ENCODE results near the gene ASB10.

Gene ASB10

GRCh38 chr7:151198945-151199848 lies 12.1 kb upstream of the ASB10 start:
- DNase-seq (ENCODE audit: low read depth): no peak
- TF ChIP-seq, protein P1, sequence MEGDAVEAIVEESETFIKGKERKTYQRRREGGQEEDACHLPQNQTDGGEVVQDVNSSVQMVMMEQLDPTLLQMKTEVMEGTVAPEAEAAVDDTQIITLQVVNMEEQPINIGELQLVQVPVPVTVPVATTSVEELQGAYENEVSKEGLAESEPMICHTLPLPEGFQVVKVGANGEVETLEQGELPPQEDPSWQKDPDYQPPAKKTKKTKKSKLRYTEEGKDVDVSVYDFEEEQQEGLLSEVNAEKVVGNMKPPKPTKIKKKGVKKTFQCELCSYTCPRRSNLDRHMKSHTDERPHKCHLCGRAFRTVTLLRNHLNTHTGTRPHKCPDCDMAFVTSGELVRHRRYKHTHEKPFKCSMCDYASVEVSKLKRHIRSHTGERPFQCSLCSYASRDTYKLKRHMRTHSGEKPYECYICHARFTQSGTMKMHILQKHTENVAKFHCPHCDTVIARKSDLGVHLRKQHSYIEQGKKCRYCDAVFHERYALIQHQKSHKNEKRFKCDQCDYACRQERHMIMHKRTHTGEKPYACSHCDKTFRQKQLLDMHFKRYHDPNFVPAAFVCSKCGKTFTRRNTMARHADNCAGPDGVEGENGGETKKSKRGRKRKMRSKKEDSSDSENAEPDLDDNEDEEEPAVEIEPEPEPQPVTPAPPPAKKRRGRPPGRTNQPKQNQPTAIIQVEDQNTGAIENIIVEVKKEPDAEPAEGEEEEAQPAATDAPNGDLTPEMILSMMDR (IDR thresholded peaks at IDR 0.05; ENCODE audit: control insufficient read depth, insufficient read depth, low read depth, low read length, missing control alignments): no peak
- no peak overlapping the region for H3K4me3 ChIP-seq (ENCODE audit: control insufficient read depth, low read depth, low read length)

DNA sequence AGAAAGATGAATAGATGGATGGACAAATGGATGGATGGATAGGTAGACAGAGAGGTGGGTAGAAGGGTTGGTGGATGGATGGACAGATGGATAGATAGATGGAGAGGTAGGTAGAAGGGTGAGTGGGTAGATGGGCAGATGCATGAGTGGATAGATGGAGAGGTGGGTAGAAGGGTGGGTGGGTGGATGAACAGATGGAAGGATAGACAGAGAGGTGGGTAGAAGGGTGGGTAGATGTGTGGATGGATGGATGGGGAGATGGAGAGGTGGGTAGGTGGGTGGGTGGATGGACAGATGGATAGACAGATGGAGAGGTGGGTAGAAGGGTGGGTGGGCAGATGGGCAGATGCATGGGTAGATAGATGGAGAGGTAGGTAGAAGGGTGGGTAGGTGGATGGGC lies 10.9 kb upstream of the ASB10 start:
- no peak for DNase-seq (ENCODE audit: low read depth)
- H3K4me3 ChIP-seq (ENCODE audit: control insufficient read depth, low read depth, low read length): no peak overlapping the region
- TF ChIP-seq, protein P1 (IDR thresholded peaks at IDR 0.05; ENCODE audit: control insufficient read depth, insufficient read depth, low read depth, low read length, missing control alignments): no peak

DNA sequence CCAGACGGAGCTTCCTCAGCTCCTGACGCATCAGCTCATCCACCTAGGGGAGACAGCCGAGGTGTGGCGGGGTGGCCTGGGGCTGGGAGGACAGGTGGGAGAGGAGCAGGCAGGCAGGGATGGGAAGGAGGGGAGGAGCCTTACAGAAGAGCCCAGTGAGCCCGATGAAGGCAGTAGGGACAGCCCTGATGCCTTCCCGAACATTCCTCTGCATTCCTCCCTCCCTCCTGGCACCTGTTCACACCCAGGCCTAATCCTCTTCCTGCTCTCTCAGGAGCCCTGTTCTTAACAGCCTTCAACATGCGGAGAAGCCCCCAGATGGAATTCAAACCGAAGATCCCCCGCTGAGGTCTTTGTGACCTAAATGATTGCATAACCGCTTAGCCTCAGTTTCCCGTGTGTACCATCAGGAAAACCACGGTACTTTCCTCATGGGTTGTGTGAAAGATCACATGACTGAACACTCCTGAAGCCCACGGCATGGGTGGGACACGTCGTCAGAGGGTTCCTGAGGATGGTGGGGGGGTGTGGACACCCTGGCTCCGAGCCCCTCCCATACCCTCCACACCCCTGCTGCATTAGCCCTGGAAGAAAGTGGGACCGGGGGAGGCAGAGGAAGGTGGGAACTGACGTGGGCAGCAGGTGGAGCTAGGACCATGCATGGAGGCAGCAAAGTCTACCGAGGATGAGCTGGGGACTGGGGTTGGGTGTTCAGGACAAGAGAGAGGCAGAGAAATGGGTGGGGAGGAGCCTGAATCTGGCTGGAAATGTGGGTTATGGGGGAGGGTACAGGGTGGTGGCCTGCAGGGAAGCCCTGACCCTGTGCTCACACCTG lies 8.8 kb upstream of the ASB10 start:
- TF ChIP-seq, protein P1 (IDR thresholded peaks at IDR 0.05; ENCODE audit: control insufficient read depth, insufficient read depth, low read depth, low read length, missing control alignments): no peak
- H3K4me3 ChIP-seq (ENCODE audit: control insufficient read depth, low read depth, low read length): no peak overlapping the region
- no peak for DNase-seq (ENCODE audit: low read depth)

DNA sequence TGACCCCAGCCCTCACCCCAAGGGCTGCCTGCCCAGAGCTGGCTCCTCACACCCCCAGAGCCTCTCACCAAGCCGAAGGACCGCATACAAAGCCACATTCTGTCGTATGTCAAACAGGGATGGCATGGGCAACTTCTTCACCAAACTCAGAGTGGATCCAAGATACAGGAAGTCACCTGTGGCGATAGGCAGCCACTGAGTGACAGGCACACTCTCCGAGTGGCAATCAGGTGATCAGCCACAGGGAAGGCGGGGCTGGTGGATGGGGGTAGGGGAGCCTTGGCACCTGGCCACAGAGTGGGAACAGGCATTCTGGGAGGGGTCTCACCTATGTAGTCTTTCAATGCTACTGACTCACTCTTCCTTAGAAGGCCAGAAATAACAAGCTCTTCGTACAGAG lies 7.1 kb upstream of the ASB10 start:
- TF ChIP-seq, protein P1 (IDR thresholded peaks at IDR 0.05; ENCODE audit: control insufficient read depth, insufficient read depth, low read depth, low read length, missing control alignments): no peak
- H3K4me3 ChIP-seq (ENCODE audit: control insufficient read depth, low read depth, low read length): no peak overlapping the region
- no peak for DNase-seq (ENCODE audit: low read depth)

DNA sequence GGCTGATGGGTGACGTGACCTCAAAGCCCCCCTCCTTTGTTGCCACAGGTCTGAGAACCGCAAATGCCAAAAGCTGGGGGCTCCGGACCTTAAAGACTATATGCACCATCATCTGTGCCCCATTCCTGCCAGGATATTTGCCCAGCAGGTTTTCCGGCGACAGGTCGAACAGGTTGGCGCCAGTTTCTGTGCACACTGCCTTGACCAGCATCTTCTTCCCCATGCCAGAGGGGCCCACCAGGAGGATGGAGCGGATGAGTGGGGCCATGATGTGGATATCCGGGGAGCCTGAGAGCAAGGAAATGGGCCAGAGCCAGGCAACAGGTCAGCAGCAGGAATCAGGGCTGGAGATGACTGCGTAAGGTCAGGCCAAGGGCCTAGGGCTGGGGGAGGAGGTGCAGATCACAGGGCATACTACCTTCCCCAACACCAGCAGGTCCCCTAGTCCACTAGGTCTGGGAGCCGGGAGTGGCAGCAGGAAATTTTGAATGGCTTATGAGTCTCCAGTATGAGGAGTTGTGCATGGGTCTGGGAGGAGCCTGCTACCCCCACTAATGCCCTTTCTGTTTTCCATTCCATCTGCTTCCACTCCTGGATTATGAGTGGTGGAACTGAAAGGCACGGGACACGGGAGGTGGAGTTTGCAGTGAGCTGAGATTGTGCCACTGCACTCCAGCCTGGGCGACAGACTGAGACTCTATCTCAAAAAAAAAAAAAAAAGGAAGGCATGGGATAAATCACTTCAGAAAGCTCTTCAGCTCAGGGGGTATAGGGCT lies 6.3 kb upstream of the ASB10 start:
- no peak overlapping the region for H3K4me3 ChIP-seq (ENCODE audit: control insufficient read depth, low read depth, low read length)
- no peak for DNase-seq (ENCODE audit: low read depth)
- TF ChIP-seq, protein P1 (IDR thresholded peaks at IDR 0.05; ENCODE audit: control insufficient read depth, insufficient read depth, low read depth, low read length, missing control alignments): no peak

DNA sequence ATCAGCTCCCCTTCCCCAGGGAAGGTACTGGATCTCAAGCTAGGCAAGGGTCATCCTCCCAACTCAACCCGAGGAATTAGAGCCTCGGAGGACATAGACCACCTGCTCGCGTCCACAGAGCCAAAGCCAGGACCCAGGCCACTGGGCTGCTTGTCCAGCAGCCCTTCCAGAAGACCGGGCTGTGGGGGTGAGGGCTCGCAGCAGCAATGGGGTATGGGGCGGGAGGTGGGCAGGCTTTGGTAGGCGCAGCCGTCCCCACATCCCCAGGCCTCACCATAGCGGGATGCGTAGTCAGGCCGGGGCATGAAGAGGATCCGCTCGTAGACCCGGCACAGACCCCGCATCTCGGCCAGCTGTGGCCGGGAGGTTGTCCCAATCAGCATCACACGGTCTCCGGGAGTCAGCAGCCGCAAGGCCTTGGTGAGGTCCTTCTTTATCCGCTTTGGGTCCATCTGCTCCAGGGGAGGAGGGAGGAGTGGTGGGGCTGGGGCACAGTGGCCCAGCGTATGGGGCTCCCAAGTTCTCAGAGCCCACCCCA lies 5.0 kb upstream of the ASB10 start:
- no peak for DNase-seq (ENCODE audit: low read depth)
- no peak overlapping the region for H3K4me3 ChIP-seq (ENCODE audit: control insufficient read depth, low read depth, low read length)
- TF ChIP-seq, protein P1 (IDR thresholded peaks at IDR 0.05; ENCODE audit: control insufficient read depth, insufficient read depth, low read depth, low read length, missing control alignments): no peak

Data from AG09309 (cell line).